ENCODE data around the gene SLC38A11.

Gene SLC38A11

DNA sequence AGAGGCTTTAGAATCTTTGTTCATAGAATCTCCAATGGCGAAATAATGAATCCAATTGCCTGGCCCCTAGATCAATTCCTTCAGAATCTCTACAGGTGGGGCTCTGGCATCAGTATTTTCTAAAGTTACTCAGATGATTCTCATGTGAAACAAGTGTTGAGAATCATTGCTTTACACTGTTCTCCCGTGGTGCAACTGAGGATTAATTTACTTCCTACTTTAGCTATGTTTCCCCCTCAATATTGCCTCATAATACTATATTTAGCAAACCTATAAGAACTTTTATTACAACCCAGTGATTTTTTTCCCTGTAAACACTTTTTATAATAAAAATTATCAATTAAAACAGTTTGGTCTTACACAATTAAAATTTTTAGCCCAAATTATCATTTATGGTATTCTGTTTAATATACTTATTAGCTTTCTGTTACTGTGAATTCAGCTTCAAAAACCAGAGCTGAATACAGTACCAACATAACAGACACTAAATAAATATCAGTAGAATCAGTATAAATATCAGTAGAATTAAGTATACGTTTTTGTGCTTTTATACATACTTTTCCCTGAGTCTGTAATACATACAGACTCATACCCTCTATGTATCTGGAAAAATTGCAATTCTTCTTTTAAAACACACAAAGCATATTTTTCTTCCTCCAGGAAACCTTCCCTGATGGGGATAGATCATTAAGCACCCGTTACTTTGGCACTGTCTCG lies 20.8 kb downstream of the SLC38A11 start:
- no peak for TF ChIP-seq CTCF (IDR thresholded peaks at IDR 0.05; ENCODE audit: extremely low read depth, missing control alignments)
- DNase-seq (ENCODE audit: low spot score): no peak

GRCh38 chr2:164933671-164934189 lies 21.6 kb downstream of the SLC38A11 start:
- TF ChIP-seq CTCF (IDR thresholded peaks at IDR 0.05; ENCODE audit: extremely low read depth, missing control alignments): no peak
- no peak for DNase-seq (ENCODE audit: low spot score)

- DNase-seq (ENCODE audit: low spot score): no peak
- TF ChIP-seq CTCF (IDR thresholded peaks at IDR 0.05; ENCODE audit: extremely low read depth, missing control alignments): no peak
These were observed 22.9 kb downstream of the SLC38A11 start for GRCh38 chr2:164932377-164932776.

DNA sequence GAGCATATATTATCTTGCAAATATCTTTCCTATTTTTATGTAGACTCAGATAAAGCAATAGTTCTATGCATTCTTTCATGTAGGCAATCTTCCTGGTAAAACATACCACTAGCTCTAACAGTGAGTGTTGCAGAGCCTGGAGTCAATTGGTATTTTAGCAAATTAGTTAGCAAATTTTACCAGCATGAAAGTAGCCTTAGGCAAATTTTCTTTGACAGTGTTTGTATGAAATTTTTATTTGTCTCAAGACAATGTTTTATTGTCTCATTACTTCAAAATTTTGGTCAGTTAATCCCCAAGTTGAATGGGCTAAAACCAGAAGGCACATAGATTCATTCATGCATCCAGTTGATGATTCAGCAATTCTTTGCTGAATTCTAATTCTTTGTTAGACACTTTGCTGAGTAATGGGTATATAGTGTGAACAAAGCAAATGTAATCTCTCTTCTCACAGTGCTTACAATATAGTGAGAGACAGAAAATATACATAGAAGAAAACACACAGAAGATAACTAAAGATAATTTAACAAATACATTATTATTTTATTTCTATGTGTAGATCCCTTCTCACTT lies 27.1 kb downstream of the SLC38A11 start:
- no peak for TF ChIP-seq CTCF (IDR thresholded peaks at IDR 0.05; ENCODE audit: extremely low read depth, missing control alignments)
- no peak for DNase-seq (ENCODE audit: low spot score)

- no peak for DNase-seq (ENCODE audit: low spot score)
- TF ChIP-seq CTCF (IDR thresholded peaks at IDR 0.05; ENCODE audit: extremely low read depth, missing control alignments): no peak
These were observed 33.2 kb downstream of the SLC38A11 start for GRCh38 chr2:164922134-164922533.

DNA sequence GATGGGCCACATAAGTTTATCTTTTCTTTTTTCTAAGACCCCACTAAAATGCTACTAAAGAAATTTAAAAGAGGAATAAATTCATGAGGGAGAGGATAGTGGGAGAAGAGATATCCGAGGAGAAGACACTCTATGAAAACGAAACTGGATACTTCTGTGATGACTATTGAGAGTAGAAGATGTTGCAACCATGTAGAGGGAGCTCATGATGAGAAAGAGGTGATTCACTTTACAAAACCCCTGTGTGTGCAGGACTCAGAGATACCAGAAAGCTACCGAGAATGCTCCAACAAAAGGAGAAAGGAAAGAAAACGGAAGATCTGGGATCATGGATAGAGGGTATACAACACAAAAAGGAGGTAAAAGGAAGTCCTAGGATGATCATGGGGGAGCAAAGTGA lies 34.9 kb downstream of the SLC38A11 start:
- DNase-seq (ENCODE audit: low spot score): no peak
- TF ChIP-seq CTCF (IDR thresholded peaks at IDR 0.05; ENCODE audit: extremely low read depth, missing control alignments): no peak

DNA sequence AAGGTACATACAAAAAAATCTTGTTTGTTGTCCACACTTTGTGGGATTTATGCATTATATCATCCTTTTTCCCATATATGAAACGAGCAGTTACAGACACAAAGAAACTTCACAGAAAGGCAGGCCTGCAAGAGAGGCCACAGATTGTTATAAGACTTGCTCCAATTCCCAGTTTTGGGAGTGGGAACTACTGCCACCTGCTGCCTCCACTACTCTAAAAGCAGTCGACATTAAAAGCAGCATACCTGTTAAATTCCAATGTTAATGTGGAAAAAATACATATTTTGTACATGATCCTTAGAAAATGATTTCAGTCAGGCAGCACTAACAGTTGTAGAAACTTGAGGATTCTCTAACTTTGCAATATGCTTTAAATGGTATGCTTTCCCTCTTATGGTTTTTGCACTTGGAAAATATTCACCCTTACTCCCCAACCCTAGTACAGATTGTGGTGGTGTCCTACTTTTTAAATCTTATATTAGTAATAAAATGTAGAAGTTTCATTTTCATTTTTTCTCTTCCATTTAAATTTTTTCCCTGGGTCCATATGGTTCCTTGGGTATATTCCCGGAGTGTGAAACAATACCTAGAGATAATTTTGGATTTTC lies 37.9 kb downstream of the SLC38A11 start:
- TF ChIP-seq CTCF (IDR thresholded peaks at IDR 0.05; ENCODE audit: extremely low read depth, missing control alignments): no peak
- no peak for DNase-seq (ENCODE audit: low spot score)

Data from GM20000 (cell line).